GM19043 (cell line): ENCODE measurements around the gene KRABD2.
A peak's percentile ranks its signal among the peaks of the same experiment; 100 is the strongest.
"Not testable (repeated sequence)": the region's sequence is repeated elsewhere in the genome, so short reads cannot be mapped to it uniquely, and the experiment has no call there.

Experiments used
- ATAC-seq: cut with Tn5 transposase; IDR thresholded peaks from one replicate; pipeline ENCODE4 v1.9.1; 2021; ENCODE audit warnings: low read depth; ENCODE audit not compliant: unreplicated experiment

KRABD2 gene

GRCh38 chr17:8393470-8394231, 17.1 kb upstream of the KRABD2 start:
- ATAC-seq = no peak

- no peak for ATAC-seq
Measured at GRCh38 chr17:8392674-8393469, 16.4 kb upstream of the KRABD2 start.

- no peak for ATAC-seq
Measured at GRCh38 chr17:8392274-8392673, 15.8 kb upstream of the KRABD2 start.

GRCh38 chr17:8391711-8392110, 15.2 kb upstream of the KRABD2 start:
- ATAC-seq = no peak

- ATAC-seq = no peak
Measured at GRCh38 chr17:8387914-8388651, 11.6 kb upstream of the KRABD2 start.

- no peak for ATAC-seq
Measured at GRCh38 chr17:8386841-8387240, 10.3 kb upstream of the KRABD2 start.

GRCh38 chr17:8384801-8385378, 8.4 kb upstream of the KRABD2 start:
- ATAC-seq = no peak

GRCh38 chr17:8383143-8383822, 6.8 kb upstream of the KRABD2 start, which contains the start of gene RPL26:
Gene RPL26 (minus strand): TSS chr17:8383193. CDS start chr17:8382310, 883 bp downstream.
- peak; percentile 82 for ATAC-seq

GRCh38 chr17:8382880-8383142, 6.3 kb upstream of the KRABD2 start:
- ATAC-seq = no peak

- ATAC-seq = no peak
Measured at GRCh38 chr17:8382052-8382879, 5.8 kb upstream of the KRABD2 start.

- no peak for ATAC-seq
Measured at GRCh38 chr17:8380049-8380448, 3.5 kb upstream of the KRABD2 start.

GRCh38 chr17:8378117-8378516, 1.6 kb upstream of the KRABD2 start:
- not testable (repeated sequence) for ATAC-seq

- ATAC-seq = no peak
Measured at GRCh38 chr17:8377422-8377821, 918 bp upstream of the KRABD2 start.

- ATAC-seq = no peak
Measured at GRCh38 chr17:8375738-8376259, 705 bp downstream of the KRABD2 start.

GRCh38 chr17:8373856-8374255, 2.6 kb downstream of the KRABD2 start:
- ATAC-seq = not testable (repeated sequence)

- no peak for ATAC-seq
Measured at GRCh38 chr17:8372422-8372821, 4.1 kb downstream of the KRABD2 start.

- ATAC-seq = no peak
Measured at GRCh38 chr17:8371786-8372185, 4.7 kb downstream of the KRABD2 start.

- no peak for ATAC-seq
Measured at GRCh38 chr17:8369944-8370343, 6.6 kb downstream of the KRABD2 start.

- ATAC-seq = no peak
Measured at GRCh38 chr17:8368193-8368592, 8.3 kb downstream of the KRABD2 start.
